Lung (tissue), 12 donors: Measurements from ENCODE around the gene RNF225. TPM values are rescaled to one million over a fixed set of nuclear protein-coding genes. Genes with fewer than 3 reads are reported as not detected.
A peak's percentile ranks its signal among the peaks of the same experiment; 100 is the strongest.

Experiments used
- ATAC-seq: fragments of 200-7000 bp; cut with Tn5 transposase; one replicate; pipeline ENCODE4 v1.9.1; 2020; ENCODE audit warnings: moderate number of reproducible peaks; ENCODE audit not compliant: insufficient read depth, low FRiP score
- DNase-seq, 3 donors: peaks; one replicate each; pipeline ENCODE4 v3.0.0-alpha.2; 2013 to 2017
- H3K27ac ChIP-seq, 2 donors: one replicate each; pipeline ENCODE4 v1.5.1; 2013; ENCODE audit warnings: mild to moderate bottlenecking in 2 of 2, moderate library complexity in 2 of 2, control low read depth in 1 of 2, inconsistent platforms in 1 of 2, low read depth in 1 of 2, low read length in 1 of 2
- H3K27me3 ChIP-seq, 3 donors: one replicate each; pipeline ENCODE4 v1.5.1; 2013; ENCODE audit warnings: low read length in 2 of 3; ENCODE audit not compliant: control insufficient read depth in 3 of 3, insufficient read depth in 3 of 3
- H3K36me3 ChIP-seq, 4 donors: one replicate each; pipeline ENCODE4 v1.5.1; 2013; ENCODE audit warnings: low read length in 4 of 4, mild to moderate bottlenecking in 1 of 4, moderate library complexity in 1 of 4; ENCODE audit not compliant: control insufficient read depth in 4 of 4, insufficient read depth in 4 of 4
- H3K4me1 ChIP-seq, 5 donors: one replicate each; pipeline ENCODE4 v1.5.1; 2013; ENCODE audit warnings: low read length in 5 of 5, mild to moderate bottlenecking in 2 of 5, moderate library complexity in 1 of 5; ENCODE audit not compliant: control insufficient read depth in 5 of 5, insufficient read depth in 5 of 5
- H3K4me3 ChIP-seq: one replicate; pipeline ENCODE4 v1.5.1; 2013; ENCODE audit warnings: mild to moderate bottlenecking, control low read depth, moderate library complexity
- H3K9ac ChIP-seq, 2 donors: one replicate each; pipeline ENCODE4 v1.5.1; 2013; ENCODE audit warnings: low read length in 2 of 2, control low read depth in 1 of 2; ENCODE audit not compliant: insufficient read depth in 1 of 2
- H3K9me3 ChIP-seq, 4 donors: one replicate each; pipeline ENCODE4 v1.5.1; 2013; ENCODE audit warnings: low read length in 3 of 4, mild to moderate bottlenecking in 1 of 4, moderate library complexity in 1 of 4; ENCODE audit not compliant: control insufficient read depth in 4 of 4, insufficient read depth in 3 of 4
- CTCF ChIP-seq: IDR thresholded peaks from 2 replicates; pipeline ENCODE4 v1.5.1; 2012; ENCODE audit warnings: mild to moderate bottlenecking; ENCODE audit errors: control extremely low read depth, extremely low read depth
- WGBS, 2 donors: extraction: QIAGEN DNeasy Blood & Tissue Kit; methylation state at CpG; one replicate each; pipeline ENCODE4 v1.1.7; 2013; 5-methylcytosine and 5-hydroxymethylcytosine counted together
- polyA plus RNA-seq, 2 donors: library from polyadenylated mRNA; stranded (reverse); fragments of 200-250 nt; gene quantifications; one replicate each; pipeline ENCODE4 v1.2.1, GENCODE V29; 2013
- total RNA-seq, 2 donors: library from RNA; depleted of rRNA in 1 of 2; stranded (reverse); fragments of >200 nt in 1 of 2; gene quantifications; one replicate each; pipeline ENCODE4 v1.2.1, GENCODE V29; 2014 to 2021
- donor health status: control.
- donor health status: control.
- donor health status: Bipolar disorder and iron deficiency.
- donor health status: healthy.
- donor health status: DM: yes; HTN: yes; CAD: no.

The RNF225 gene
- total and polyA plus RNA-seq, 4 donors: 0.14 to 1.5 (median 0.26) TPM; not detected in 1

GRCh38 chr19:58349590-58349989 is 45.9 kb upstream of the RNF225 start:
- WGBS, 2 donors: 54 to 61% methylated on average over 8 of the region's 8 CpGs
- Histone ChIP-seq H3K4me1 (peaks cover 0 to 7% (median 2%) of the 10 kb centered on the region in 5 donors), H3K9ac (no peak overlapping the region), H3K27ac (no peak overlapping the region), H3K36me3 (peaks cover 0 to 6% (median 0%) of the 10 kb centered on the region in 4 donors), H3K4me3 (no peak overlapping the region), H3K9me3 (peaks cover 0 to 4% (median 0%) of the 10 kb centered on the region in 4 donors), H3K27me3 (peaks cover 0 to 47% (median 47%) of the 10 kb centered on the region in 3 donors)
- ATAC-seq: no peak
- DNase-seq: no peak
- no peak for TF ChIP-seq CTCF

GRCh38 chr19:58350001-58350861 is 45.2 kb upstream of the RNF225 start:
- TF ChIP-seq CTCF: no peak
- no peak overlapping the region for H3K9ac ChIP-seq
- no peak for ATAC-seq
- peaks cover 0 to 10% (median 2%) of the 10 kb centered on the region in 5 donors for H3K4me1 ChIP-seq
- H3K27me3 ChIP-seq: peaks cover 0 to 47% (median 47%) of the 10 kb centered on the region in 3 donors
- peaks cover 0 to 4% (median 0%) of the 10 kb centered on the region in 4 donors for H3K9me3 ChIP-seq
- peak in 2 of 3 donors; percentile 32 to 43 for DNase-seq
- 35 to 53% methylated on average over 78 to 84 of the region's 84 CpGs for WGBS, 2 donors
- H3K27ac ChIP-seq: no peak overlapping the region
- no peak overlapping the region for H3K4me3 ChIP-seq
- H3K36me3 ChIP-seq: peaks cover 0 to 6% (median 0%) of the 10 kb centered on the region in 4 donors

DNA sequence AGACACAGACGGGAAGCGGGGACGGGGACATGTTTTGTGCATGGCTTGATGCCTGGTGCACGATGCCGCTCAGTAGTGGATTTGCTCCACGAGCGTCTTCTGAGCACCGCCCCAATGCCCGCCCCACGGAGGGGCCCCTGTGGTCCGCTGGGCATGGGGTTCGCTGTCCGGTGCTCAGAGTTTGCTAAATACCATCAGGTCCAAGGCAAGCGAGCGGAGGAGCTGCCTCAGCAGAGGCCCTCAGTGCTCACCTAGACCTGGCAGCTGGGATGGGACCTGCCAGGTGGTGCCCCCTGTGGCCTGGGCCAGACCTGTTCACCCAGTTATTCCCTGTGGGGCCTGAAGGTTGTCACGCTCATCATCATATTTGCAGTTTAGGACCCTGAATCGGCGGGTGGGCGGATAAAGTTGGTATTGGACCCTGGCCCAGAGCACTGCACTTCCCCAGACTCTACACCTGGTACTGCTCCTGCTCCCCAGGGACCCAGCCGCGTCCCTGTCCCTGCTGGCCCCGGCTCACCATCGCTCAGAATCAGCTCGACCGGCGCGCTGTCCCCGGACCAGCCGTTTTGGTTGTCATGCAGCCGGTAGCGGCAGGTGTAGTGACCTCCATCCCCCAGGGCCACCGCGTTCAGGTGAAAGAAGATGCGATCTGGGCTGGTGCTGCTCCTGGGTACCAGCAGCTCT is 44.4 kb upstream of the RNF225 start:
- H3K4me3 ChIP-seq: no peak overlapping the region
- DNase-seq: peak in 1 of 3 donors; percentile 10

More for the DNA sequence above, 44.4 kb upstream of the RNF225 start:
- 80 to 81% methylated on average over 34 of the region's 34 CpGs for WGBS, 2 donors
- Histone ChIP-seq H3K36me3 (peaks cover 0 to 5% (median 0%) of the 10 kb centered on the region in 4 donors), H3K4me1 (peaks cover 0 to 17% (median 2%) of the 10 kb centered on the region in 5 donors), H3K27ac (no peak overlapping the region), H3K27me3 (peaks cover 0 to 50% (median 46%) of the 10 kb centered on the region in 3 donors), H3K9me3 (peaks cover 0 to 2% (median 0%) of the 10 kb centered on the region in 4 donors), H3K9ac (no peak overlapping the region)
- no peak for TF ChIP-seq CTCF
- ATAC-seq: no peak
